Measurements from ENCODE around the gene DMD. TPM values are rescaled to one million over a fixed set of nuclear protein-coding genes. Genes with fewer than 3 reads are reported as not detected.
"Not testable (repeated sequence)": the region's sequence is repeated elsewhere in the genome, so short reads cannot be mapped to it uniquely, and the experiment has no call there.

The DMD gene
- total RNA-seq, 4 donors from 2014 or later: 18.7 to 69.5 (median 38.5) TPM

DNA sequence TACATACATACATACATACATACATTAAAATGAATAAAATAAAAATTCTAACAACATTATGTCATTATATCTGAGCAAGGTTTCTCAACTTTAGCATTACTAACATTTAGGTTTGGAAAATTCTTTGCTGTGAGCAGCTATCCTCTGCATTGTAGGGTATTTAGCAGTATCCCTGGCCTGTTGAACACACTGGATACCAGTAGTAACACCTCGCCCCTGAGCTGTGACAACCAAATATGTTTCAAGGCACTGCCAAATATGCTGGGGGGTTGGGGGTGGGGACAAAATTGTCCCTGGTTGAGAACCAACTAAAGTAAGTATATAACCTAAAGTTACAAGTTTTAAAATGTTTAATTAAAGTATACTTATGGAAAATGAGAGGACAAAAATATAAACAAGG lies 1278.6 kb downstream of the DMD start:
- 42% methylated on average over 1 of the region's 1 CpG for WGBS
- H3K27ac ChIP-seq: no peak overlapping the region

DNA sequence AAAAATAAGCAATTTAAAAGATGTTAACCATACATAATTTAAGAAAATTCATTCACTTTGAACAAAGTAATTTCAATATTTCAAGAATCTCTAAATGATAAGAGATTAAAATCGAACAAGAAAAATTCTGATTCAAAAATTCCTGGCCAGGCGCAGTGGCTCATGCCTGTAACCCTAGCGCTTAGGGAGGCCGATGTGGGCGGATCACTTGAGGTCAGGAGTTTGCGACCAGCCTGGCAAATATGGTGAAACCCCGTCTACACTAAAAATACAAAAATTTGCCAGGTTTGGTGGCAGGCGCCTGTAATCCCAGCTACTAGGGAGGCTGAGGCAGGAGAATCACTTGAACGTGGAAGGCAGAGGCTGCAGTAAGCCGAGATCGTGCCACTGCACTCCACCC lies 1279.0 kb downstream of the DMD start:
- H3K9me3 ChIP-seq; H3K27me3 ChIP-seq; DNase-seq (ENCODE audit: low spot score in 2 of 2); H3K4me3 ChIP-seq; H3K4me1 ChIP-seq; H3K36me3 ChIP-seq; H3K27ac ChIP-seq: not testable (repeated sequence)
- WGBS: 76% methylated on average over 11 of the region's 11 CpGs

More for the DNA sequence above, 1278.6 kb downstream of the DMD start:
- no peak for DNase-seq (ENCODE audit: low spot score in 2 of 2)
- Histone ChIP-seq H3K4me3 (no peak overlapping the region), H3K4me1 (no peaks in the 10 kb centered on the region), H3K36me3 (no peaks in the 10 kb centered on the region), H3K9me3 (no peaks in the 10 kb centered on the region), H3K27me3 (no peaks in the 10 kb centered on the region)
- TF ChIP-seq, protein P1, sequence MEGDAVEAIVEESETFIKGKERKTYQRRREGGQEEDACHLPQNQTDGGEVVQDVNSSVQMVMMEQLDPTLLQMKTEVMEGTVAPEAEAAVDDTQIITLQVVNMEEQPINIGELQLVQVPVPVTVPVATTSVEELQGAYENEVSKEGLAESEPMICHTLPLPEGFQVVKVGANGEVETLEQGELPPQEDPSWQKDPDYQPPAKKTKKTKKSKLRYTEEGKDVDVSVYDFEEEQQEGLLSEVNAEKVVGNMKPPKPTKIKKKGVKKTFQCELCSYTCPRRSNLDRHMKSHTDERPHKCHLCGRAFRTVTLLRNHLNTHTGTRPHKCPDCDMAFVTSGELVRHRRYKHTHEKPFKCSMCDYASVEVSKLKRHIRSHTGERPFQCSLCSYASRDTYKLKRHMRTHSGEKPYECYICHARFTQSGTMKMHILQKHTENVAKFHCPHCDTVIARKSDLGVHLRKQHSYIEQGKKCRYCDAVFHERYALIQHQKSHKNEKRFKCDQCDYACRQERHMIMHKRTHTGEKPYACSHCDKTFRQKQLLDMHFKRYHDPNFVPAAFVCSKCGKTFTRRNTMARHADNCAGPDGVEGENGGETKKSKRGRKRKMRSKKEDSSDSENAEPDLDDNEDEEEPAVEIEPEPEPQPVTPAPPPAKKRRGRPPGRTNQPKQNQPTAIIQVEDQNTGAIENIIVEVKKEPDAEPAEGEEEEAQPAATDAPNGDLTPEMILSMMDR (IDR thresholded peaks at IDR 0.05): no peak
- no peak for TF ChIP-seq POLR2A (IDR thresholded peaks at IDR 0.05)
- TF ChIP-seq EP300 (IDR thresholded peaks at IDR 0.05): no peak
- TF ChIP-seq POLR2AphosphoS5 (IDR thresholded peaks at IDR 0.05): no peak

DNA sequence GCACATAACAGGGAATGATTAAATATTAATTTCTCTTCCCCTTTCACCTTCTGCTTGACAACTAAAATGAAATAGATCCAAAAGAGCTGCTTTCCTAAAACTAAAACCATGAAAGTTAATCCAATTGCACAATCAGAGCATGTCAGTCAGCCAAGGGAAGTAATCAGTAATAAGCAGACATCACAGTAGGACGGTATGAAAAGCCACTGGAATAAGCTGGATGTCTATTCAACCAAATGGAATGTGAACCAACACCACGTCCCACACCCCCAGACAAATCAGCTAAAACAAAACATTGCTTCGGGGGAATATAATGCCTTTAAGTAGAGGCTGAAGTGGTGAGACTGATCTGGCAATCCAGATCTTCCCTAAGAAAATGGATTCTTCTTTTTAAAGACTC lies 1280.1 kb downstream of the DMD start:
- Histone ChIP-seq H3K4me3 (no peak overlapping the region), H3K27me3 (no peaks in the 10 kb centered on the region), H3K9me3 (no peaks in the 10 kb centered on the region), H3K27ac (no peak overlapping the region), H3K36me3 (no peaks in the 10 kb centered on the region), H3K4me1 (no peaks in the 10 kb centered on the region)
- WGBS: 31% methylated on average over 3 of the region's 3 CpGs
- TF ChIP-seq POLR2AphosphoS5 (IDR thresholded peaks at IDR 0.05) (no peak), EP300 (IDR thresholded peaks at IDR 0.05) (no peak), POLR2A (IDR thresholded peaks at IDR 0.05) (no peak)
- TF ChIP-seq, protein P1 (IDR thresholded peaks at IDR 0.05): no peak
- DNase-seq (ENCODE audit: low spot score in 2 of 2): no peak

DNA sequence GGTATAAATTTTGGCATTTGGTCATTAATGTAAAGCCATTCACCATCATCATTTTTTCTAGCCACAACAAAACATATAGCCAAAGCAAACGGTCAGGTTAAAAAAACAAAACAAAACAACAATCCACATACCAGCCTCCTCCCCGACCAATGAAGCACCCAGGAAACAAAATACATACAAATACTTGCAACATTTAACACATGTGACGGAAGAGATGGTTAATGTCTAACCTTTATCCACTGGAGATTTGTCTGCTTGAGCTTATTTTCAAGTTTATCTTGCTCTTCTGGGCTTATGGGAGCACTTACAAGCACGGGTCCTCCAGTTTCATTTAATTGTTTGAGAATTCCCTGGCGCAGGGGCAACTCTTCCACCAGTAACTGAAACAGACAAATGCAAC lies 1282.0 kb downstream of the DMD start:
- Histone ChIP-seq H3K27me3 (no peaks in the 10 kb centered on the region), H3K4me1 (no peaks in the 10 kb centered on the region), H3K9me3 (no peaks in the 10 kb centered on the region), H3K4me3 (no peak overlapping the region), H3K27ac (no peak overlapping the region), H3K36me3 (no peaks in the 10 kb centered on the region)
- no peak for DNase-seq (ENCODE audit: low spot score in 2 of 2)
- TF ChIP-seq POLR2A (IDR thresholded peaks at IDR 0.05) (no peak), POLR2AphosphoS5 (IDR thresholded peaks at IDR 0.05) (no peak), EP300 (IDR thresholded peaks at IDR 0.05) (no peak)
- TF ChIP-seq, protein P1 (IDR thresholded peaks at IDR 0.05): no peak
- WGBS: 71% methylated on average over 5 of the region's 5 CpGs

DNA sequence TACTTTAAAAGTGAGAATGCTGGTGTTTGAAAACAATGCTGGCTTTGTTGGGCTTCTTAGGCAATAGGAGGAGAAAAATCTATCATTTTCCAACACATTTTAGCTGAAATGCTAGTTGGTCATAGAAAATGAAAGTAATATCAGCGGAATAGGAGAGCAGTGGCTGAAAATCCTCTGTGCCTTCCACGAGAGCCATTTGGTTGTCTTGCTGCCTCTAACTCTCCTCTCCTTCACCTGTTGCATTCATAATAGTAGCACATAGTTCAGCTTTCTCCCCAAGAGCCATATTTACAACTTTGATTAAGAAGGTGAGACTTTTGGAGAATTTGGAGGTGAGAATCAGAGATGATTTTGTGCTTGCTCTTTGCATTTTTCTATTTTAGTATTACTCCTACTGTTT lies 1290.1 kb downstream of the DMD start:
- Histone ChIP-seq H3K27me3 (no peaks in the 10 kb centered on the region), H3K36me3 (no peaks in the 10 kb centered on the region), H3K4me1 (no peaks in the 10 kb centered on the region), H3K9me3 (no peaks in the 10 kb centered on the region), H3K27ac (no peak overlapping the region), H3K4me3 (no peak overlapping the region)
- 74% methylated on average over 2 of the region's 2 CpGs for WGBS
- no peak for DNase-seq (ENCODE audit: low spot score in 2 of 2)
- TF ChIP-seq EP300 (IDR thresholded peaks at IDR 0.05) (no peak), POLR2A (IDR thresholded peaks at IDR 0.05) (no peak), POLR2AphosphoS5 (IDR thresholded peaks at IDR 0.05) (no peak)
- TF ChIP-seq, protein P1 (IDR thresholded peaks at IDR 0.05): no peak

DNA sequence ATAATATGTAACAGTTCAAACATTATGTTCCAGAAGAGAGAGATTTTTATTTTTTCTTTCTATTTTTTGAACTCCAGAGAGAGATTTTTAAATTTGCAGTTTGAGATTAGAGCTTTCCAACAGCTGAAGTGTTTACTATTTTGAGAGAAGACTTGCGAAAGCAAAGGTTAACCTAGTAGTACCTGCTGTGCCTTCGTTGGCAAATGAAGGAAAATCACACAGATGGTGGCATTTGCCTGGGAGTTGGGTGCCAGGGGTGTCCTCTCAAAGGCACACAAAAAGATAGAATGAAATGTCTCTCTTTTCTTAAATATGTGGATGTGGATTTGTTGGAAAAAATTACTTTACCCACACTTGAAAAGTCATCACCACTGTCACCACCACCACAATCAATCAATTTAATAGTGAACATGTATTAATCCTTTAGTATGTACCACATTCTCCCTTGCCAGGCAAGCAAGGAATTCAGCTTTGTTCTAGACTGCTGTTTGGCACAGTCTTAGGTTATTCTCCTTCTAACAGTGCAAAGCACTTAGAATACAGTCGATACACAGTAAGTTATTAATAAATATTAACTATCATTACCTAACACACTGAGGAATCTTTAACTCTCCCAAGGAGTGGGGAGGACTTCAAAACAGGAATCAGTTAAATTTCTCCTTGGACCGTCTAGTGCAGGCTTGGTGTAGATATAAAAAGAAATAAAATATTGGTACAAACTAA lies 1301.3 kb downstream of the DMD start:
- 73% methylated on average over 4 of the region's 4 CpGs for WGBS
- no peak for TF ChIP-seq POLR2AphosphoS5 (IDR thresholded peaks at IDR 0.05)
- TF ChIP-seq POLR2A (IDR thresholded peaks at IDR 0.05): no peak
- TF ChIP-seq EP300 (IDR thresholded peaks at IDR 0.05): no peak
- TF ChIP-seq, protein P1 (IDR thresholded peaks at IDR 0.05): no peak
- H3K4me3 ChIP-seq: no peak overlapping the region
- no peaks in the 10 kb centered on the region for H3K36me3 ChIP-seq
- DNase-seq (ENCODE audit: low spot score in 2 of 2): no peak
- H3K27me3 ChIP-seq: no peaks in the 10 kb centered on the region
- H3K9me3 ChIP-seq: no peaks in the 10 kb centered on the region
- no peaks in the 10 kb centered on the region for H3K4me1 ChIP-seq
- H3K27ac ChIP-seq: no peak overlapping the region
